HCT116 (cell line): ENCODE measurements around the gene CAMSAP1. TPM values are rescaled to one million over a fixed set of nuclear protein-coding genes. Genes with fewer than 3 reads are reported as not detected.

ENCODE experiments used
- ATAC-seq: fragments of 200-7000 bp; cut with Tn5 transposase; 2 replicates; pipeline ENCODE4 v1.9.1; 2020; ENCODE audit warnings: mild to moderate bottlenecking, moderate library complexity
- BruUV-seq: library from RNA; stranded (reverse); fragments of 400-500 nt; replicated peaks from 2 replicates; lab custom pipeline; 2021; lab: Mats Ljungman, UMichigan
- CTCF ChIA-PET: fragments of 300-600 bp; sonication (Branson Sonifier 250); formaldehyde crosslinking; loops from one replicate; lab custom pipeline; 2021; ENCODE audit warnings: antibody characterized with exemption; lab: Charles Lee
- POLR2A ChIA-PET: fragments of 300-600, 350-600 bp; sonication (Branson Sonifier 250); formaldehyde crosslinking; loops from one replicate; lab custom pipeline; 2021; ENCODE audit warnings: antibody characterized with exemption; lab: Charles Lee
- RAD21 ChIA-PET, 2 experiments: fragments of 300-600 bp; sonication (Branson Sonifier 250); formaldehyde crosslinking; loops; one replicate each; lab custom pipeline; 2023; ENCODE audit warnings: low total read pairs in 2 of 2; ENCODE audit not compliant: uncharacterized antibody in 2 of 2, unreplicated experiment in 2 of 2, low non-redundant PET in 1 of 2; lab: Charles Lee
- DNase-seq: peaks from one replicate; pipeline ENCODE4 v3.0.0-alpha.2; 2010; ENCODE audit warnings: low read depth, low spot score
- H2AFZ ChIP-seq: fragments of 200-600 bp; shearing (Covaris generic), sonication (generic); 2 replicates; pipeline ENCODE4 v1.6.1; 2017; ENCODE audit warnings: low read depth, mixed run types, mixed read lengths, antibody characterized with exemption, low read length; ENCODE audit not compliant: poor library complexity, severe bottlenecking
- H3K27ac ChIP-seq: 2 replicates; pipeline ENCODE4 v1.5.1; 2012; ENCODE audit warnings: low read depth, low read length
- H3K27me3 ChIP-seq: fragments of 200-600 bp; sonication (generic); 2 replicates; pipeline ENCODE4 v1.6.1; 2016; ENCODE audit warnings: mixed run types, low read length, mixed read lengths; ENCODE audit not compliant: insufficient read depth
- H3K36me3 ChIP-seq, 2 experiments: fragments of 200-500 bp in 1 of 2; fragments of 200-600 bp in 1 of 2; sonication (Bioruptor generic) in 1 of 2; sonication (generic) in 1 of 2; 2 replicates each; pipeline versions ENCODE4 v1.5.1 to v1.6.1; 2014 to 2016; ENCODE audit warnings: low read length in 2 of 2, inconsistent platforms in 1 of 2, mixed read lengths in 1 of 2, mixed run types in 1 of 2; ENCODE audit not compliant: insufficient read depth in 2 of 2, control insufficient read depth in 1 of 2
- H3K4me1 ChIP-seq, 2 experiments: fragments of 200-600 bp in 1 of 2; sonication (generic) in 1 of 2; 2 replicates each; pipeline versions ENCODE4 v1.5.1 to v1.6.1; 2012 to 2017; ENCODE audit warnings: low read length in 2 of 2, inconsistent platforms in 1 of 2, mild to moderate bottlenecking in 1 of 2, mixed read lengths in 1 of 2, mixed run types in 1 of 2, moderate library complexity in 1 of 2; ENCODE audit not compliant: insufficient read depth in 2 of 2, control insufficient read depth in 1 of 2
- H3K4me2 ChIP-seq: fragments of 200-600 bp; sonication (generic); 2 replicates; pipeline ENCODE4 v1.6.1; 2017; ENCODE audit warnings: mixed run types, low read length, mixed read lengths
- H3K4me3 ChIP-seq, 2 experiments: fragments of 200-600 bp in 1 of 2; sonication (generic) in 1 of 2; replicated peaks in 1 of 2; 2 replicates each; pipeline ENCODE4 v1.5.1; 2011 to 2016; ENCODE audit warnings: low read length in 2 of 2, control low read depth in 1 of 2, low read depth in 1 of 2, mild to moderate bottlenecking in 1 of 2, mixed read lengths in 1 of 2, mixed run types in 1 of 2
- H3K79me2 ChIP-seq: fragments of 200-600 bp; sonication (generic); 2 replicates; pipeline ENCODE4 v1.6.1; 2017; ENCODE audit warnings: mild to moderate bottlenecking, mixed run types, low read length, moderate library complexity, mixed read lengths; ENCODE audit not compliant: insufficient read depth
- H3K9ac ChIP-seq: fragments of 200-600 bp; sonication (generic); 2 replicates; pipeline ENCODE4 v1.6.1; 2016; ENCODE audit warnings: low read length, mixed read lengths
- H3K9me2 ChIP-seq: fragments of 200-600 bp; sonication (generic), shearing (Covaris generic); 2 replicates; pipeline ENCODE4 v1.6.1; 2017; ENCODE audit warnings: mixed run types, mild to moderate bottlenecking, moderate library complexity; ENCODE audit not compliant: insufficient read depth
- H3K9me3 ChIP-seq, 2 experiments: fragments of 200-500 bp in 1 of 2; fragments of 200-600 bp in 1 of 2; sonication (Bioruptor generic) in 1 of 2; sonication (generic) in 1 of 2; 2 replicates each; pipeline ENCODE4 v1.6.1; 2014 to 2017; ENCODE audit warnings: low read length in 2 of 2, mixed read lengths in 2 of 2, inconsistent platforms in 1 of 2, low read depth in 1 of 2, mild to moderate bottlenecking in 1 of 2, mixed run types in 1 of 2, moderate library complexity in 1 of 2; ENCODE audit not compliant: control insufficient read depth in 1 of 2, insufficient read depth in 1 of 2
- H4K20me1 ChIP-seq: fragments of 200-600 bp; sonication (generic), shearing (Covaris generic); 2 replicates; pipeline ENCODE4 v1.6.1; 2017; ENCODE audit warnings: mixed run types, mild to moderate bottlenecking, moderate library complexity; ENCODE audit not compliant: insufficient read depth
- CBX3 ChIP-seq: IDR thresholded peaks from 2 replicates; pipeline ENCODE4 v1.6.1; 2012; ENCODE audit warnings: low read depth
- CEBPB ChIP-seq: IDR thresholded peaks from 2 replicates; pipeline ENCODE4 v1.6.1; 2012; ENCODE audit warnings: low read depth
- ELF1 ChIP-seq: IDR thresholded peaks from 2 replicates; pipeline ENCODE4 v1.6.1; 2012; ENCODE audit warnings: low read depth, borderline replicate concordance
- EZH2 ChIP-seq: fragments of 200-600 bp; sonication (generic); IDR thresholded peaks from 2 replicates; pipeline ENCODE4 v1.6.1; 2017; ENCODE audit warnings: antibody characterized with exemption, mixed run types
- EZH2phosphoT487 ChIP-seq: fragments of 200-600 bp; IDR thresholded peaks from 2 replicates; pipeline ENCODE4 v1.6.1; 2018; ENCODE audit warnings: antibody characterized with exemption, borderline replicate concordance
- FOSL1 ChIP-seq: IDR thresholded peaks from 2 replicates; pipeline ENCODE4 v1.6.1; 2012; ENCODE audit warnings: low read depth
- POLR2A ChIP-seq: IDR thresholded peaks from 2 replicates; pipeline ENCODE4 v1.7.0; 2011; ENCODE audit warnings: borderline replicate concordance; ENCODE audit not compliant: insufficient read depth, insufficient read length; ENCODE audit errors: extremely low read depth
- RAD21 ChIP-seq: IDR thresholded peaks from 2 replicates; pipeline ENCODE4 v1.6.1; 2012; ENCODE audit warnings: low read depth, mild to moderate bottlenecking
- SIN3A ChIP-seq: IDR thresholded peaks from 2 replicates; pipeline ENCODE4 v1.6.1; 2012; ENCODE audit warnings: low read depth
- SP1 ChIP-seq: IDR thresholded peaks from 2 replicates; pipeline ENCODE4 v1.6.1; 2012; ENCODE audit warnings: low read depth
- TCF7L2 ChIP-seq: IDR thresholded peaks from 2 replicates; pipeline ENCODE4 v1.7.0; 2011; ENCODE audit warnings: borderline replicate concordance, inconsistent platforms; ENCODE audit not compliant: insufficient read depth, insufficient read length; ENCODE audit errors: extremely low read depth
- YY1 ChIP-seq: IDR thresholded peaks from 2 replicates; pipeline ENCODE4 v1.6.1; 2011; ENCODE audit warnings: low read length, low read depth, moderate library complexity, mild to moderate bottlenecking; ENCODE audit not compliant: insufficient replicate concordance; ENCODE audit errors: extremely low read depth
- ZNF274 ChIP-seq: fragments of 200-500 bp; sonication (Bioruptor generic); IDR thresholded peaks from 2 replicates; pipeline ENCODE4 v1.6.1; 2014; ENCODE audit warnings: mild to moderate bottlenecking, low read depth, low read length, inconsistent platforms
- intact Hi-C: fragments of 100-400 bp; cut with micrococcal nuclease; formaldehyde crosslinking; loops from 2 replicates; pipeline ENCODE4 v1.10.0; 2022
- total RNA-seq: library from RNA; stranded (reverse); gene quantifications from one replicate; pipeline ENCODE4 v1.2.1, GENCODE V29; 2021; ENCODE audit not compliant: unreplicated experiment
- TF ChIP-seq, protein P1 (sequence below): IDR thresholded peaks from 2 replicates; pipeline ENCODE4 v1.6.1; 2011; ENCODE audit warnings: mild to moderate bottlenecking, low read length, moderate library complexity; ENCODE audit not compliant: insufficient replicate concordance; ENCODE audit errors: extremely low read depth
- TF ChIP-seq, protein P2 (sequence below): IDR thresholded peaks from 2 replicates; pipeline ENCODE4 v1.6.1; 2012; ENCODE audit warnings: low read depth

Gene CAMSAP1
- total RNA-seq, 1 experiment from 2014 or later: 33.1 TPM

- BruUV-seq: no TSS peak
- Histone ChIP-seq H3K27ac (no peak overlapping the region), H3K4me3 (no peak overlapping the region), H3K79me2 (no peaks in the 10 kb centered on the region), H3K4me2 (no peak overlapping the region), H3K9me2 (no peaks in the 10 kb centered on the region), H3K27me3 (no peaks in the 10 kb centered on the region), H2AFZ (no peak overlapping the region), H3K9me3 (no peaks in the 10 kb centered on the region), H3K36me3 (no peaks in the 10 kb centered on the region), H4K20me1 (no peaks in the 10 kb centered on the region), H3K9ac (no peak overlapping the region), H3K4me1 (peaks cover 0 to 4% of the 10 kb centered on the region in 2 experiments; a peak in 1 of 4 replicates)
- ChIA-PET RAD21 (no interaction called here), POLR2A (no interaction called here), CTCF (interaction anchor here (1.4 kb wide), 1 partner anchor 173 kb away, joined by 3 read pairs; no protein-coding TSS in a partner anchor)
- intact Hi-C loops: no loop called here
- no peak for DNase-seq
- TF ChIP-seq CEBPB (no peak), ZNF274 (no peak), EZH2 (no peak), TCF7L2 (no peak), SIN3A (no peak), POLR2A (no peak)
- TF ChIP-seq, protein P1, sequence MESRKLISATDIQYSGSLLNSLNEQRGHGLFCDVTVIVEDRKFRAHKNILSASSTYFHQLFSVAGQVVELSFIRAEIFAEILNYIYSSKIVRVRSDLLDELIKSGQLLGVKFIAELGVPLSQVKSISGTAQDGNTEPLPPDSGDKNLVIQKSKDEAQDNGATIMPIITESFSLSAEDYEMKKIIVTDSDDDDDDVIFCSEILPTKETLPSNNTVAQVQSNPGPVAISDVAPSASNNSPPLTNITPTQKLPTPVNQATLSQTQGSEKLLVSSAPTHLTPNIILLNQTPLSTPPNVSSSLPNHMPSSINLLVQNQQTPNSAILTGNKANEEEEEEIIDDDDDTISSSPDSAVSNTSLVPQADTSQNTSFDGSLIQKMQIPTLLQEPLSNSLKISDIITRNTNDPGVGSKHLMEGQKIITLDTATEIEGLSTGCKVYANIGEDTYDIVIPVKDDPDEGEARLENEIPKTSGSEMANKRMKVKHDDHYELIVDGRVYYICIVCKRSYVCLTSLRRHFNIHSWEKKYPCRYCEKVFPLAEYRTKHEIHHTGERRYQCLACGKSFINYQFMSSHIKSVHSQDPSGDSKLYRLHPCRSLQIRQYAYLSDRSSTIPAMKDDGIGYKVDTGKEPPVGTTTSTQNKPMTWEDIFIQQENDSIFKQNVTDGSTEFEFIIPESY: no peak
- no peak for ATAC-seq
Measured at GRCh38 chr9:135794361-135794885, 112.9 kb downstream of the CAMSAP1 start.

GRCh38 chr9:135794057-135794335 is 113.3 kb downstream of the CAMSAP1 start:
- Histone ChIP-seq H3K4me3 (no peak overlapping the region), H3K4me1 (peaks cover 0 to 4% of the 10 kb centered on the region in 2 experiments; a peak in 1 of 4 replicates), H3K36me3 (no peaks in the 10 kb centered on the region), H3K9me3 (no peaks in the 10 kb centered on the region), H3K27me3 (no peaks in the 10 kb centered on the region), H3K9me2 (no peaks in the 10 kb centered on the region), H2AFZ (no peak overlapping the region), H3K4me2 (no peak overlapping the region), H3K27ac (no peak overlapping the region), H4K20me1 (no peaks in the 10 kb centered on the region), H3K79me2 (no peaks in the 10 kb centered on the region), H3K9ac (no peak overlapping the region)
- CTCF ChIA-PET: interaction anchor here (1.4 kb wide), 1 partner anchor 174 kb away, joined by 3 read pairs; no protein-coding TSS in a partner anchor
- ATAC-seq (no peak), DNase-seq (no peak)
- POLR2A ChIA-PET: no interaction called here
- no TSS peak for BruUV-seq
- intact Hi-C loops: no loop called here
- RAD21 ChIA-PET: no interaction called here
- TF ChIP-seq CBX3 (no peak), SP1 (no peak), POLR2A (no peak), CEBPB (no peak), RAD21 (no peak), ZNF274 (no peak), EZH2phosphoT487 (no peak), ELF1 (no peak), YY1 (no peak), EZH2 (no peak), FOSL1 (no peak)
- TF ChIP-seq, protein P2, sequence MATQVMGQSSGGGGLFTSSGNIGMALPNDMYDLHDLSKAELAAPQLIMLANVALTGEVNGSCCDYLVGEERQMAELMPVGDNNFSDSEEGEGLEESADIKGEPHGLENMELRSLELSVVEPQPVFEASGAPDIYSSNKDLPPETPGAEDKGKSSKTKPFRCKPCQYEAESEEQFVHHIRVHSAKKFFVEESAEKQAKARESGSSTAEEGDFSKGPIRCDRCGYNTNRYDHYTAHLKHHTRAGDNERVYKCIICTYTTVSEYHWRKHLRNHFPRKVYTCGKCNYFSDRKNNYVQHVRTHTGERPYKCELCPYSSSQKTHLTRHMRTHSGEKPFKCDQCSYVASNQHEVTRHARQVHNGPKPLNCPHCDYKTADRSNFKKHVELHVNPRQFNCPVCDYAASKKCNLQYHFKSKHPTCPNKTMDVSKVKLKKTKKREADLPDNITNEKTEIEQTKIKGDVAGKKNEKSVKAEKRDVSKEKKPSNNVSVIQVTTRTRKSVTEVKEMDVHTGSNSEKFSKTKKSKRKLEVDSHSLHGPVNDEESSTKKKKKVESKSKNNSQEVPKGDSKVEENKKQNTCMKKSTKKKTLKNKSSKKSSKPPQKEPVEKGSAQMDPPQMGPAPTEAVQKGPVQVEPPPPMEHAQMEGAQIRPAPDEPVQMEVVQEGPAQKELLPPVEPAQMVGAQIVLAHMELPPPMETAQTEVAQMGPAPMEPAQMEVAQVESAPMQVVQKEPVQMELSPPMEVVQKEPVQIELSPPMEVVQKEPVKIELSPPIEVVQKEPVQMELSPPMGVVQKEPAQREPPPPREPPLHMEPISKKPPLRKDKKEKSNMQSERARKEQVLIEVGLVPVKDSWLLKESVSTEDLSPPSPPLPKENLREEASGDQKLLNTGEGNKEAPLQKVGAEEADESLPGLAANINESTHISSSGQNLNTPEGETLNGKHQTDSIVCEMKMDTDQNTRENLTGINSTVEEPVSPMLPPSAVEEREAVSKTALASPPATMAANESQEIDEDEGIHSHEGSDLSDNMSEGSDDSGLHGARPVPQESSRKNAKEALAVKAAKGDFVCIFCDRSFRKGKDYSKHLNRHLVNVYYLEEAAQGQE: no peak
